Measurements from ENCODE around the gene CCDC171.

CCDC171 gene

DNA sequence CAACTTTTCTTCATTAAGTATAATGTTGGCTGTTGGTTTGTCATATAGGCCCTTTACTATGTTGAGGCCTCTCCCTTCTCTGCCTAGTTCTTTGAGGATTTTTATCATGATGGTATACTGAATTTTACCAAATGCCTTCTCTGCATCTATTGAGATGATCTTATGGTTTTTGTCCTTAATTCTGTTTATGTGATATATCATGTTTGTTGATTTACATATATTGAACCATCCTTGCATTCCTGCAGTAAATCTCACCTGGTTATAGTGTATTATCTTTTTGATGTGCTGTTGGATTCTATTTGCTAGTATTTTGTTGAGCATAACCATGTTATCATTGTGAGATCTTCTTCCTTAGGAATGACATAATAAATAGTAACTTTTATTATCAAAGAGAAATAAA lies 362.9 kb downstream of the CCDC171 start:
- no peaks in the 10 kb centered on the region for H3K27me3 ChIP-seq (ENCODE audit: insufficient read depth, low read length)
- H2BK5ac ChIP-seq (ENCODE audit: low read depth, low read length, poor library complexity) = no peak overlapping the region
- no peak overlapping the region for H2BK12ac ChIP-seq (ENCODE audit: low read length)
- H3K9ac ChIP-seq (ENCODE audit: low read length) = no peak overlapping the region
- H4K12ac ChIP-seq (ENCODE audit: low read depth, low read length) = no peak overlapping the region
- no peak overlapping the region for H3K14ac ChIP-seq (ENCODE audit: low read length)
- DNase-seq = peak in 1 of 2 donors; percentile 4
- no peak overlapping the region for H2AK5ac ChIP-seq (ENCODE audit: low read length)
- H3K9me3 ChIP-seq (ENCODE audit: insufficient read depth, low read depth, low read length) = peaks cover 2% of the 10 kb centered on the region
- no peaks in the 10 kb centered on the region for H3K79me2 ChIP-seq (ENCODE audit: control insufficient read depth, insufficient read depth, low read length, poor library complexity)
- no peaks in the 10 kb centered on the region for H3K4me1 ChIP-seq (ENCODE audit: control insufficient read depth in 1 of 2, insufficient read depth in 2 of 2, low read length in 2 of 2)
- H2AFZ ChIP-seq (ENCODE audit: insufficient read depth, low read length, poor library complexity) = no peak overlapping the region
- no peaks in the 10 kb centered on the region for H3K36me3 ChIP-seq (ENCODE audit: control insufficient read depth in 1 of 2, insufficient read depth in 2 of 2, low read length in 2 of 2)
- H3K23ac ChIP-seq (ENCODE audit: low read length) = no peak overlapping the region
- H4K8ac ChIP-seq (ENCODE audit: low read depth, low read length) = no peak overlapping the region
- H3K4me3 ChIP-seq (ENCODE audit: low read depth, low read length) = no peak overlapping the region
- no peak overlapping the region for H3K4me2 ChIP-seq (ENCODE audit: low read length)
- H2BK120ac ChIP-seq (ENCODE audit: insufficient read depth, low read length, poor library complexity) = no peak overlapping the region
- no peak overlapping the region for H4K91ac ChIP-seq (ENCODE audit: low read depth, low read length)
- no peak overlapping the region for H3K18ac ChIP-seq (ENCODE audit: low read length)
- H3K79me1 ChIP-seq (ENCODE audit: low read length) = no peaks in the 10 kb centered on the region
- no peak overlapping the region for H3K27ac ChIP-seq (ENCODE audit: low read depth, low read length)
- H3K4ac ChIP-seq (ENCODE audit: low read depth, low read length) = no peak overlapping the region

DNA sequence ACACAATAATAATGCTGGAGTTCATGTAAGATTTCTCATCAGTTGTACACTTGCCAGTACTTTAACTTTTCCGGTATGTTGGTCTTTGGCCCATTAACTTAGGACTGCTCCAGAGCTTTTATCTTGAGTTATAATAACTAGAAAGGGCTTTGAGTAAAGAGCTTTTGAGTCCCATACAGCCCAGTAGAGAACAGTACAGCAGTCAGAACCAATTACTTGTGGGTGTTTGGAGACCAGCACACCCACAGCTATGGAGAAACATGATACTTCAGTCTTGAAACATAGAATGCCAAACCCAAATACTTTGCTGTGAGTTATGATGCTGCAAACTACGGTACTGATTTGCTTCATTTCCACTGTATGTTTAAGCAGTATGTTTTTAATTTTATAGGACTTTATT lies 374.3 kb downstream of the CCDC171 start:
- no peak overlapping the region for H3K4me2 ChIP-seq (ENCODE audit: low read length)
- WGBS (ENCODE audit: extremely low coverage, insufficient coverage, insufficient read length) = no CpG with 5 or more reads among the region's 2 CpGs
- H3K36me3 ChIP-seq (ENCODE audit: control insufficient read depth in 1 of 2, insufficient read depth in 2 of 2, low read length in 2 of 2) = no peaks in the 10 kb centered on the region
- no peak for DNase-seq
- H3K23ac ChIP-seq (ENCODE audit: low read length) = no peak overlapping the region
- H3K79me2 ChIP-seq (ENCODE audit: control insufficient read depth, insufficient read depth, low read length, poor library complexity) = no peaks in the 10 kb centered on the region
- no peak overlapping the region for H2AFZ ChIP-seq (ENCODE audit: insufficient read depth, low read length, poor library complexity)
- H3K27me3 ChIP-seq (ENCODE audit: insufficient read depth, low read length) = no peaks in the 10 kb centered on the region
- H2BK5ac ChIP-seq (ENCODE audit: low read depth, low read length, poor library complexity) = no peak overlapping the region
- H3K4ac ChIP-seq (ENCODE audit: low read depth, low read length) = no peak overlapping the region
- H4K8ac ChIP-seq (ENCODE audit: low read depth, low read length) = no peak overlapping the region
- no peak overlapping the region for H3K4me3 ChIP-seq (ENCODE audit: low read depth, low read length)
- H3K9me3 ChIP-seq (ENCODE audit: insufficient read depth, low read depth, low read length) = no peaks in the 10 kb centered on the region
- no peak overlapping the region for H3K14ac ChIP-seq (ENCODE audit: low read length)
- no peak overlapping the region for H3K18ac ChIP-seq (ENCODE audit: low read length)
- no peaks in the 10 kb centered on the region for H3K79me1 ChIP-seq (ENCODE audit: low read length)
- no peak overlapping the region for H2BK12ac ChIP-seq (ENCODE audit: low read length)
- H4K91ac ChIP-seq (ENCODE audit: low read depth, low read length) = no peak overlapping the region
- H3K4me1 ChIP-seq (ENCODE audit: control insufficient read depth in 1 of 2, insufficient read depth in 2 of 2, low read length in 2 of 2) = no peaks in the 10 kb centered on the region
- no peak overlapping the region for H3K9ac ChIP-seq (ENCODE audit: low read length)
- no peak overlapping the region for H4K12ac ChIP-seq (ENCODE audit: low read depth, low read length)
- no peak overlapping the region for H3K27ac ChIP-seq (ENCODE audit: low read depth, low read length)
- no peak overlapping the region for H2AK5ac ChIP-seq (ENCODE audit: low read length)
- H2BK120ac ChIP-seq (ENCODE audit: insufficient read depth, low read length, poor library complexity) = no peak overlapping the region

DNA sequence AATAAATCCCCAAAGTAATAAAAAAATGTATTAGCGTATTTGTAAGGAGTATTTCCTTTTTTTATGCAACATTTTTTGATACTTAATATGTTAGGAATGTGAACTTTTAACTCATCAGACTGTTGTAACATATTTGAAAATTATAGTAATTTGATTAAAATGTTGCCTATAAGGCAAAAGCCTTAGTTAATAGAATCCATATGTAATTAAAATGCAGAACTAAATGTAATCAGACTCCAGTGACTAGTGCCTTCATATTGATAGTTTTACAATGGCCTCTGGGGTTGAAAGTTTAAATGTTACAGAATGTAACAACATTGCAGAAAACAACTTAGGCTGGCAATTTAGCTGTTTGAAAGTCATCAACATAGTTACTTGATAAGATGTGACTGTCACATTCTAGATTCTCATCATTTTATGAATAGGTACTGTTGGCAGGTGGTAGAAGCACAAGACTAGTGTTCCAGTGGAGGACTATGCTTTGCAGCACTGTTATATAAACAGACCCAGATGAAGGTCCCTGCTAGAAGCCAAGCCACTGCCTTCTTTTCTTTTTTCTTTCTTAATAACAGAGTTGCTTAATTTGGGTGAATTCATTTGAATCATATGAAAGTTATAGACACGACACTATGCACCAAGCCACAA lies 382.9 kb downstream of the CCDC171 start:
- Histone ChIP-seq H3K9me3 (ENCODE audit: insufficient read depth, low read depth, low read length) (no peaks in the 10 kb centered on the region), H4K91ac (ENCODE audit: low read depth, low read length) (no peak overlapping the region), H3K79me1 (ENCODE audit: low read length) (no peaks in the 10 kb centered on the region), H3K27me3 (ENCODE audit: insufficient read depth, low read length) (no peaks in the 10 kb centered on the region), H3K4me1 (ENCODE audit: control insufficient read depth in 1 of 2, insufficient read depth in 2 of 2, low read length in 2 of 2) (no peaks in the 10 kb centered on the region), H2AFZ (ENCODE audit: insufficient read depth, low read length, poor library complexity) (no peak overlapping the region), H4K8ac (ENCODE audit: low read depth, low read length) (no peak overlapping the region), H3K79me2 (ENCODE audit: control insufficient read depth, insufficient read depth, low read length, poor library complexity) (no peaks in the 10 kb centered on the region), H3K27ac (ENCODE audit: low read depth, low read length) (no peak overlapping the region), H2BK120ac (ENCODE audit: insufficient read depth, low read length, poor library complexity) (no peak overlapping the region), H3K23ac (ENCODE audit: low read length) (no peak overlapping the region), H3K4ac (ENCODE audit: low read depth, low read length) (no peak overlapping the region), H3K36me3 (ENCODE audit: control insufficient read depth in 1 of 2, insufficient read depth in 2 of 2, low read length in 2 of 2) (no peaks in the 10 kb centered on the region), H2AK5ac (ENCODE audit: low read length) (no peak overlapping the region), H3K14ac (ENCODE audit: low read length) (no peak overlapping the region), H3K4me2 (ENCODE audit: low read length) (no peak overlapping the region), H3K18ac (ENCODE audit: low read length) (no peak overlapping the region), H2BK12ac (ENCODE audit: low read length) (no peak overlapping the region), H3K9ac (ENCODE audit: low read length) (no peak overlapping the region), H3K4me3 (ENCODE audit: low read depth, low read length) (no peak overlapping the region), H2BK5ac (ENCODE audit: low read depth, low read length, poor library complexity) (no peak overlapping the region), H4K12ac (ENCODE audit: low read depth, low read length) (no peak overlapping the region)
- no CpG with 5 or more reads among the region's 2 CpGs for WGBS (ENCODE audit: extremely low coverage, insufficient coverage, insufficient read length)
- DNase-seq = no peak

DNA sequence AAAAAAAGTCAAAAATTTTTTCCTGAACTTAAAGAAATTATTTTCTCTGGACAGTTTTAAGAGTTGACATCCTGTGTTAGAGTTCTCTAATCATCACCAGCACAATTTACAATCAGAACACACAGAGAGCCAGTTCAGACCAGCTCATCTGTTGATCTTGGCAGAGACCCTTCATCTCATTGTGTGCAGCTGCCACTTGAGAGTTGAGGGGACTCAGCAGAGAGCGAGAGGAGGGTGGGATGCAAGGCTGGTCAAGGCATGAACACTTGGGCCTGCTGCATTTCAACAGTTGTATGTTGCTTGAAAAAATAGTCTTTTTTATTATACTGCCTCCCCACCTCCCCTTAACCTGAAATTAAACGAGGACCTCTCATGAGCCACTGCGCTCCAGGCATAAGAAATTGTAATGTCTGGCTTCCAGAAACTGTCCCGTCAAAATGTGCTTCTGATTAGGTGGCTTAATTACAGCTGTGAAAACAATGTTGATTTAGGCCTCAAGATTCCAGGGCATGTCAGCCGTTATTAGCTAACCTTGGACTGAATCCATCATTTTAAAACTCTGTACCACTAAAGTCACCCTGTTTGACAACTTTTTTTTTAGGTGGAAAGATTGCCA lies 383.6 kb downstream of the CCDC171 start:
- Histone ChIP-seq H3K79me1 (ENCODE audit: low read length) (no peaks in the 10 kb centered on the region), H3K27me3 (ENCODE audit: insufficient read depth, low read length) (no peaks in the 10 kb centered on the region), H3K27ac (ENCODE audit: low read depth, low read length) (no peak overlapping the region), H3K4ac (ENCODE audit: low read depth, low read length) (no peak overlapping the region), H3K4me3 (ENCODE audit: low read depth, low read length) (no peak overlapping the region), H3K4me2 (ENCODE audit: low read length) (no peak overlapping the region), H2AFZ (ENCODE audit: insufficient read depth, low read length, poor library complexity) (no peak overlapping the region), H4K8ac (ENCODE audit: low read depth, low read length) (no peak overlapping the region), H2AK5ac (ENCODE audit: low read length) (no peak overlapping the region), H3K23ac (ENCODE audit: low read length) (peak overlapping the region; percentile 54), H4K91ac (ENCODE audit: low read depth, low read length) (no peak overlapping the region), H2BK5ac (ENCODE audit: low read depth, low read length, poor library complexity) (no peak overlapping the region), H2BK120ac (ENCODE audit: insufficient read depth, low read length, poor library complexity) (no peak overlapping the region), H4K12ac (ENCODE audit: low read depth, low read length) (no peak overlapping the region), H3K18ac (ENCODE audit: low read length) (no peak overlapping the region), H3K9me3 (ENCODE audit: insufficient read depth, low read depth, low read length) (no peaks in the 10 kb centered on the region), H3K14ac (ENCODE audit: low read length) (no peak overlapping the region), H3K4me1 (ENCODE audit: control insufficient read depth in 1 of 2, insufficient read depth in 2 of 2, low read length in 2 of 2) (no peaks in the 10 kb centered on the region), H3K9ac (ENCODE audit: low read length) (peak overlapping the region; percentile 18), H3K36me3 (ENCODE audit: control insufficient read depth in 1 of 2, insufficient read depth in 2 of 2, low read length in 2 of 2) (no peaks in the 10 kb centered on the region), H2BK12ac (ENCODE audit: low read length) (no peak overlapping the region), H3K79me2 (ENCODE audit: control insufficient read depth, insufficient read depth, low read length, poor library complexity) (no peaks in the 10 kb centered on the region)
- no CpG with 5 or more reads among the region's 5 CpGs for WGBS (ENCODE audit: extremely low coverage, insufficient coverage, insufficient read length)
- no peak for DNase-seq
